MM.1S (cell line): ENCODE data around the gene JPH4.

Experiments used
- CTCF ChIP-seq: fragments of 300-600 bp; sonication (generic); IDR thresholded peaks from 2 replicates; pipeline ENCODE4 v1.5.1; 2016; ENCODE audit warnings: antibody characterized with exemption, low read length, mixed read lengths
- EZH2 ChIP-seq: fragments of 300-600 bp; sonication (generic); optimal IDR thresholded peaks from 2 replicates; pipeline ENCODE3; 2017; ENCODE audit warnings: low read depth, mild to moderate bottlenecking, antibody characterized with exemption, low read length, mixed read lengths

- TF ChIP-seq CTCF (no peak), EZH2 (no peak)
Observed at GRCh38 chr14:23622990-23623389, 44.4 kb upstream of the JPH4 start.
